Esophagus muscularis mucosa (tissue), 3 donors: Measurements from ENCODE around the gene KLK1.

Source experiments
- CTCF ChIP-seq, 3 experiments: fragments of 200-600 bp in 2 of 3; fragments of 450-650 bp in 1 of 3; sonication (generic) in 2 of 3; IDR thresholded peaks; one replicate each; pipeline ENCODE4 v1.5.1; 2017 to 2019; ENCODE audit warnings: antibody characterized with exemption in 3 of 3, mild to moderate bottlenecking in 2 of 3, moderate library complexity in 1 of 3
- POLR2A ChIP-seq: fragments of 450-650 bp; IDR thresholded peaks from one replicate; pipeline ENCODE4 v1.6.1; 2017; ENCODE audit warnings: antibody characterized with exemption, moderate library complexity, mild to moderate bottlenecking, low read depth
- POLR2AphosphoS5 ChIP-seq, 2 donors: sonication (generic); formaldehyde crosslinking; IDR thresholded peaks; one replicate each; pipeline ENCODE4 v1.6.1; 2017; ENCODE audit warnings: antibody characterized with exemption in 2 of 2

GRCh38 chr19:50833802-50834167, 10.2 kb upstream of the KLK1 start:
- TF ChIP-seq POLR2A: no peak
- no peak for TF ChIP-seq CTCF (IDR thresholded peaks at IDR 0.05)
- TF ChIP-seq POLR2AphosphoS5 (IDR thresholded peaks at IDR 0.05): no peak
